Ishikawa (cell line): ENCODE measurements around the gene NPM3.

Experiments used
- MAX ChIP-seq: IDR thresholded peaks from 2 replicates; pipeline ENCODE4 v1.6.1; 2012
- REST ChIP-seq: IDR thresholded peaks from 2 replicates; pipeline ENCODE4 v1.6.1; 2012; ENCODE audit warnings: low read depth, mild to moderate bottlenecking

GRCh38 chr10:101770331-101771215, 12.7 kb downstream of the NPM3 start:
- TF ChIP-seq MAX (no peak), REST (no peak)
